ENCODE results near the gene NUP133.
"Not testable (repeated sequence)": the region's sequence is repeated elsewhere in the genome, so short reads cannot be mapped to it uniquely, and the experiment has no call there.

Gene NUP133

GRCh38 chr1:229448354-229448753, 59.8 kb downstream of the NUP133 start:
- no peak for DNase-seq

GRCh38 chr1:229447809-229448252, 60.3 kb downstream of the NUP133 start:
- DNase-seq = no peak

- DNase-seq = no peak
Observed at GRCh38 chr1:229445828-229446227, 62.3 kb downstream of the NUP133 start.

- DNase-seq = no peak
Observed at GRCh38 chr1:229440851-229441537, 67.1 kb downstream of the NUP133 start.

- DNase-seq = no peak
Observed at GRCh38 chr1:229438021-229438420, 70.1 kb downstream of the NUP133 start.

- no peak for DNase-seq
Observed at GRCh38 chr1:229437443-229437842, 70.7 kb downstream of the NUP133 start.

GRCh38 chr1:229436201-229436600, 71.9 kb downstream of the NUP133 start:
- no peak for DNase-seq

GRCh38 chr1:229434641-229435051, 73.5 kb downstream of the NUP133 start:
- peak; percentile 32 for DNase-seq

- DNase-seq = peak; percentile 45
Observed at GRCh38 chr1:229434005-229434640, 74.0 kb downstream of the NUP133 start, which contains the start of gene ACTA1. Gene ACTA1 (minus strand): TSS chr1:229434094. CDS start chr1:229433115, 979 bp downstream.

- DNase-seq = peak; percentile 45
Observed at GRCh38 chr1:229433364-229434004, 74.7 kb downstream of the NUP133 start.

GRCh38 chr1:229432905-229433304, 75.2 kb downstream of the NUP133 start:
- DNase-seq = no peak

GRCh38 chr1:229432116-229432461, 76.1 kb downstream of the NUP133 start:
- peak; percentile 63 for DNase-seq

- no peak for DNase-seq
Observed at GRCh38 chr1:229431284-229432115, 76.6 kb downstream of the NUP133 start.

GRCh38 chr1:229430761-229431283, 77.3 kb downstream of the NUP133 start:
- no peak for DNase-seq

GRCh38 chr1:229428256-229428655, 79.9 kb downstream of the NUP133 start:
- DNase-seq = no peak

GRCh38 chr1:229427572-229427971, 80.6 kb downstream of the NUP133 start:
- DNase-seq = no peak

- DNase-seq = no peak
Observed at GRCh38 chr1:229425564-229426159, 82.5 kb downstream of the NUP133 start.

GRCh38 chr1:229420765-229421164, 87.4 kb downstream of the NUP133 start:
- DNase-seq = peak; percentile 77

- DNase-seq = no peak
Observed at GRCh38 chr1:229420224-229420623, 87.9 kb downstream of the NUP133 start.

- not testable (repeated sequence) for DNase-seq
Observed at GRCh38 chr1:229418586-229418985, 89.6 kb downstream of the NUP133 start.

GRCh38 chr1:229412810-229413209, 95.3 kb downstream of the NUP133 start:
- not testable (repeated sequence) for DNase-seq

GRCh38 chr1:229412056-229412455, 96.1 kb downstream of the NUP133 start:
- DNase-seq = no peak

Data from DMS53 (cell line).